Osteoblast (primary cell): ENCODE data around the gene KLRB1. TPM values are rescaled to one million over a fixed set of nuclear protein-coding genes. Genes with fewer than 3 reads are reported as not detected.

Source experiments
- DNase-seq: peaks from one replicate; pipeline ENCODE4 v3.0.0; 2011; ENCODE audit warnings: low spot score, mixed read lengths; ENCODE audit not compliant: insufficient read length; ENCODE audit errors: missing footprints
- H2AFZ ChIP-seq: 2 replicates; pipeline ENCODE4 v1.6.0; 2011; ENCODE audit warnings: mild to moderate bottlenecking, low read length
- H3K27ac ChIP-seq: 2 replicates; pipeline ENCODE4 v1.5.1; 2011; ENCODE audit warnings: mild to moderate bottlenecking, low read depth, low read length, moderate library complexity
- H3K27me3 ChIP-seq: 2 replicates; pipeline ENCODE4 v1.6.0; 2012; ENCODE audit warnings: mild to moderate bottlenecking, control low read depth, inconsistent platforms, low read length, moderate library complexity; ENCODE audit not compliant: insufficient read depth
- H3K36me3 ChIP-seq: 2 replicates; pipeline ENCODE4 v1.5.1; 2011; ENCODE audit warnings: mild to moderate bottlenecking, low read length, control low read depth, moderate library complexity; ENCODE audit not compliant: insufficient read depth
- H3K4me1 ChIP-seq: 2 replicates; pipeline ENCODE4 v1.5.1; 2011; ENCODE audit warnings: mild to moderate bottlenecking, low read length, control low read depth, moderate library complexity; ENCODE audit not compliant: insufficient read depth
- H3K4me2 ChIP-seq: 2 replicates; pipeline ENCODE4 v1.6.0; 2011; ENCODE audit warnings: mild to moderate bottlenecking, low read length; ENCODE audit not compliant: insufficient read depth
- H3K4me3 ChIP-seq: fragments of 200-600 bp; sonication (generic); 3 replicates; pipeline ENCODE4 v1.5.1; 2012; ENCODE audit warnings: mild to moderate bottlenecking, low read length, inconsistent platforms; ENCODE audit not compliant: insufficient read depth
- H3K79me2 ChIP-seq: 2 replicates; pipeline ENCODE4 v1.6.0; 2012; ENCODE audit warnings: mild to moderate bottlenecking, low read length, control low read depth, inconsistent platforms; ENCODE audit not compliant: insufficient read depth
- H3K9me3 ChIP-seq: 2 replicates; pipeline ENCODE4 v1.5.1; 2011; ENCODE audit warnings: low read depth, low read length, control low read depth
- H4K20me1 ChIP-seq: 2 replicates; pipeline ENCODE4 v1.6.0; 2012; ENCODE audit warnings: mild to moderate bottlenecking, low read length, control low read depth; ENCODE audit not compliant: insufficient read depth
- CTCF ChIP-seq: IDR thresholded peaks from 2 replicates; pipeline ENCODE4 v1.5.1; 2011; ENCODE audit warnings: mild to moderate bottlenecking, low read depth, low read length, moderate library complexity; ENCODE audit errors: extremely low read depth
- total RNA-seq: library from RNA; depleted of rRNA; stranded (reverse); fragments of >200 nt; gene quantifications from 2 replicates; pipeline ENCODE4 v1.2.3, GENCODE V29; 2012

The KLRB1 gene
- total RNA-seq, 1 donor = not detected

- no peak for DNase-seq
- no peak for TF ChIP-seq CTCF
- no peaks in the 10 kb centered on the region for H3K36me3 ChIP-seq
- no peaks in the 10 kb centered on the region for H4K20me1 ChIP-seq
- H3K79me2 ChIP-seq = no peaks in the 10 kb centered on the region
- H3K4me2 ChIP-seq = no peak overlapping the region
- peaks cover 5% of the 10 kb centered on the region for H3K4me1 ChIP-seq
- H3K4me3 ChIP-seq = no peak overlapping the region
- H3K27me3 ChIP-seq = no peaks in the 10 kb centered on the region
- no peaks in the 10 kb centered on the region for H3K9me3 ChIP-seq
- no peak overlapping the region for H2AFZ ChIP-seq
- no peak overlapping the region for H3K27ac ChIP-seq
Observed at GRCh38 chr12:9643266-9643660, 35.5 kb upstream of the KLRB1 start.

DNA sequence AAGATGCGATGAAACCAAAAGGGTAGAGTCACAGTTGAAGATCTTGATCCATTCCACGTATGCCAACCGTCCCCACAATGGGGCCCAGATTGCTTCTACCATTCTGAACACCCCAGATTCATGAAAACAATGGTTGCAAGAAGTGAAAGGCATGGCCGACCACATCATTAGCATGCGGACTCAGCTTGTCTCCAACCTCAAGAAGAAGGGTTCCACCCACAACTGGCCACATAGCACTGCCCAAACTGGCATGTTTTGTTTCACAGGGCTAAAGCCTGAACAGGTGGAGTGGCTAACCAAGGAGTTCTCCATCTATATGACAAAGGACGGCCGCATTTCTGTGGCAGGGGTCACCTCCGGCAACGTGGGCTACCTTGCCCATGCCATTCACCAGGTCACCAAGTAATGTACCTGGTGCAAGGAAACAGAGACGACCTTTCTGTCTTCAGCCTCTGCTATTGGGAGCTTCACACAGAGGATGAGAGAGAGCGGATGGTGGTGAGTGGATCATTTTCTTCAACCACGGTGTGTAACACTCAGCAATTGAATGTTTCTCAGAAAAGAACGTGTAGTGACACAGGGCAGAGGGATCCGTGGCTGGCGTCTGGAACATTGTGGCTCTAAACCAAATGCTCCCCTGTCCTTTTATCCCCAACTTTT is 35.0 kb upstream of the KLRB1 start:
- no peak for TF ChIP-seq CTCF
- no peak overlapping the region for H3K4me2 ChIP-seq
- no peaks in the 10 kb centered on the region for H3K9me3 ChIP-seq
- no peaks in the 10 kb centered on the region for H3K27me3 ChIP-seq
- H3K79me2 ChIP-seq = no peaks in the 10 kb centered on the region
- peaks cover 5% of the 10 kb centered on the region for H3K4me1 ChIP-seq
- H3K36me3 ChIP-seq = no peaks in the 10 kb centered on the region
- no peak overlapping the region for H3K27ac ChIP-seq
- no peak overlapping the region for H2AFZ ChIP-seq
- H3K4me3 ChIP-seq = no peak overlapping the region
- DNase-seq = no peak
- no peaks in the 10 kb centered on the region for H4K20me1 ChIP-seq

DNA sequence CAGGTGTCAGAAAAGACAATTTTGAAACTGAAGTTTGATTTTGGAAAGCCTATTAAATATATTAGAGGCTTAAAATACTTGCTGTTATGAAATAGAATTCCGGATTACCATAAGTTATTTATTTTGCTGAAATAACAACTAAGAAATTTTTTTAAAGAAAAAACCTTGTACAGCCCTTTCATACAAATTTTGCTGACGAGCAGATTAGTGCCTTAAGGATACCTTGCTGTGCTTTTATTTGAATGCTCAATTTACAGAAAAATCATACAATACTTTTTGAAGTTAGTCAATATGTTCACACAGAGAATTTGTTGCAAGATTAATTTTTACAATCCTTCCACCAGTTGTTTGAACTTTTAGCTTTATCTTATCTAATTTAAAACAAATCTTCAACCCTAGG is 32.3 kb upstream of the KLRB1 start:
- no peaks in the 10 kb centered on the region for H3K4me1 ChIP-seq
- no peaks in the 10 kb centered on the region for H3K27me3 ChIP-seq
- no peak overlapping the region for H3K4me2 ChIP-seq
- H4K20me1 ChIP-seq = no peaks in the 10 kb centered on the region
- no peak for DNase-seq
- TF ChIP-seq CTCF = no peak
- H3K27ac ChIP-seq = no peak overlapping the region
- no peak overlapping the region for H3K4me3 ChIP-seq
- no peaks in the 10 kb centered on the region for H3K9me3 ChIP-seq
- H2AFZ ChIP-seq = no peak overlapping the region
- no peaks in the 10 kb centered on the region for H3K36me3 ChIP-seq
- H3K79me2 ChIP-seq = no peaks in the 10 kb centered on the region

DNA sequence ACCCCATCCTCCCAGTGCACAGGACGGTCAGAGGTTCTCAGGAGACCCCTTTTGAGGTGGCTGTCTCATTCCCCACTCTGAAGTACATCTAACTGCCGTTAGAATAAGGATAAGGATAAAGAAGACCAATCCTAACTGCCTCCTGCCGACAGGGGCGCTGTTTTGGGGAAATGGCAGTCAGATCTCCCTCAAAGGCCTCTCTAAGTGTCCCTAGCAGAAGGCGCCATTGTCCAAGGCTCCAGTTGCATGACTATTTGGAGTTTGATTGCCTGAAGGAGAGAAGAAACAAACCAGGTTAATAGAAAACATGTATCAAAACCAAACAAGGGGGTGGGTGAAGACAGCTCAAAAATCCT is 29.1 kb upstream of the KLRB1 start:
- H3K79me2 ChIP-seq = no peaks in the 10 kb centered on the region
- H3K27me3 ChIP-seq = no peaks in the 10 kb centered on the region
- H3K4me2 ChIP-seq = no peak overlapping the region
- H3K27ac ChIP-seq = no peak overlapping the region
- DNase-seq = no peak
- H3K9me3 ChIP-seq = no peaks in the 10 kb centered on the region
- H3K4me3 ChIP-seq = no peak overlapping the region
- H2AFZ ChIP-seq = no peak overlapping the region
- peak; percentile 13 for TF ChIP-seq CTCF
- H3K4me1 ChIP-seq = no peaks in the 10 kb centered on the region
- H4K20me1 ChIP-seq = no peaks in the 10 kb centered on the region
- H3K36me3 ChIP-seq = no peaks in the 10 kb centered on the region
